Right lobe of liver (tissue), 6 donors: ENCODE results near the gene CRYBA2. TPM values are rescaled to one million over a fixed set of nuclear protein-coding genes. Genes with fewer than 3 reads are reported as not detected.
A peak's percentile ranks its signal among the peaks of the same experiment; 100 is the strongest.

ENCODE experiments used
- ATAC-seq, 4 donors: fragments of 200-7000 bp; cut with Tn5 transposase; one replicate each; pipeline ENCODE4 v1.9.1; 2020; ENCODE audit warnings: mild to moderate bottlenecking in 4 of 4, moderate library complexity in 4 of 4
- DNase-seq, 3 donors: peaks; one replicate each; pipeline ENCODE4 v3.0.0-alpha.2; 2020
- H3K27ac ChIP-seq, 3 donors: fragments of 200-600 bp; one replicate each; pipeline ENCODE4 v1.8.0; 2022
- H3K27me3 ChIP-seq, 2 donors: fragments of 200-600 bp; one replicate each; pipeline ENCODE4 v1.8.0; 2022
- H3K36me3 ChIP-seq, 4 donors: fragments of 200-600 bp; sonication (generic) in 1 of 4; one replicate each; pipeline versions ENCODE4 v1.5.1 to v1.8.0; 2017 to 2022; ENCODE audit warnings: control low read depth in 1 of 4
- H3K4me1 ChIP-seq, 4 donors: fragments of 200-600 bp; sonication (generic) in 1 of 4; one replicate each; pipeline versions ENCODE4 v1.5.1 to v1.8.0; 2017 to 2022; ENCODE audit warnings: control low read depth in 1 of 4
- H3K4me3 ChIP-seq, 3 donors: fragments of 200-600 bp; one replicate each; pipeline ENCODE4 v1.8.0; 2022
- H3K9me3 ChIP-seq, 4 donors: fragments of 200-600 bp; sonication (generic) in 1 of 4; one replicate each; pipeline versions ENCODE4 v1.5.1 to v1.8.0; 2017 to 2022; ENCODE audit warnings: control low read depth in 1 of 4
- CTCF ChIP-seq, 4 donors: fragments of 200-600 bp in 3 of 4; fragments of 450-650 bp in 1 of 4; IDR thresholded peaks; one replicate each; pipeline versions ENCODE4 v1.5.1 to v1.8.0; 2016 to 2022; ENCODE audit warnings: antibody characterized with exemption in 4 of 4, mild to moderate bottlenecking in 2 of 4
- POLR2A ChIP-seq: fragments of 450-650 bp; IDR thresholded peaks from one replicate; pipeline ENCODE4 v1.6.1; 2017; ENCODE audit warnings: antibody characterized with exemption, mild to moderate bottlenecking
- WGBS: methylation state at CpG from one replicate; pipeline ENCODE4 v1.1.6; 2018; ENCODE audit warnings: low coverage, low lambda C conversion rate; ENCODE audit not compliant: insufficient coverage; ENCODE audit errors: missing lambda C conversion rate; 5-methylcytosine and 5-hydroxymethylcytosine counted together
- intact Hi-C, 2 donors: fragments of 100-400 bp; cut with DNase I; formaldehyde crosslinking; loops; one replicate each; pipeline versions ENCODE4 v1.11.2 to v1.14.1; 2022
- microRNA counts: library from miRNA; unstranded; fragments of <30 nt; microRNA quantifications from one replicate; lab custom pipeline; 2016
- microRNA-seq, 2 donors: library from miRNA; unstranded; fragments of <30 nt; microRNA quantifications; one replicate each; pipeline ENCODE4, GENCODE V29; 2019 to 2020
- small RNA-seq, 2 experiments: library from RNA; depleted of rRNA; stranded (forward); fragments of <200 nt; gene quantifications; one replicate each; pipeline ENCODE3, GENCODE V24; 2016
- total RNA-seq, 6 experiments: library from RNA; depleted of rRNA in 2 of 6; stranded (reverse); fragments of >200 nt in 2 of 6; fragmentation: NEBNext Ultra II Directional in 3 of 6; extraction: Animal tissue kit (Norgen Biotek cat#: 25700) in 3 of 6; gene quantifications; one replicate each; pipeline versions ENCODE4 v1.1.0 to v1.2.4, GENCODE V29; 2016 to 2023
- donor health status: DM: no; HTN: yes; CAD: no.
- donor health status: DM: no; HTN: no; CAD: no.
- donor health status: DM: no; HTN: no; CAD: no.
- donor health status: DM: no; HTN: yes; CAD: no.
- donor health status: DM: no; HTN: yes; CAD: no.

The CRYBA2 gene
- total RNA-seq, 6 experiments from 2014 or later, result not detected

GRCh38 chr2:218953366-218953954 lies 39.8 kb downstream of the CRYBA2 start:
- Histone ChIP-seq H3K27ac (no peak overlapping the region), H3K36me3 (no peaks in the 10 kb centered on the region), H3K9me3 (no peaks in the 10 kb centered on the region), H3K27me3 (no peaks in the 10 kb centered on the region), H3K4me3 (no peak overlapping the region), H3K4me1 (no peaks in the 10 kb centered on the region)
- TF ChIP-seq CTCF (IDR thresholded peaks at IDR 0.05), result no peak
- no peak for TF ChIP-seq POLR2A
- peak in 1 of 3 donors; percentile 24 for DNase-seq
- intact Hi-C loops, result no loop called here
- 52% methylated on average over 2 of the region's 18 CpGs for WGBS
- ATAC-seq, result no peak

- no peak for ATAC-seq
- no peak for TF ChIP-seq CTCF (IDR thresholded peaks at IDR 0.05)
- TF ChIP-seq POLR2A, result no peak
- Histone ChIP-seq H3K36me3 (no peaks in the 10 kb centered on the region), H3K9me3 (no peaks in the 10 kb centered on the region), H3K4me1 (no peaks in the 10 kb centered on the region), H3K27me3 (no peaks in the 10 kb centered on the region), H3K27ac (no peak overlapping the region), H3K4me3 (no peak overlapping the region)
- intact Hi-C loops, result no loop called here
- 94% methylated on average over 6 of the region's 7 CpGs for WGBS
- DNase-seq, result peak in 1 of 3 donors; percentile 6
These were observed 41.1 kb downstream of the CRYBA2 start for GRCh38 chr2:218952160-218952559.

- H3K4me3 ChIP-seq, result no peak overlapping the region
- H3K36me3 ChIP-seq, result no peaks in the 10 kb centered on the region
- H3K27me3 ChIP-seq, result no peaks in the 10 kb centered on the region
- no peak overlapping the region for H3K27ac ChIP-seq
- WGBS, result 40% methylated on average over 1 of the region's 1 CpG
- no peak for TF ChIP-seq POLR2A
- TF ChIP-seq CTCF (IDR thresholded peaks at IDR 0.05), result no peak
- DNase-seq (no peak), ATAC-seq (no peak)
- intact Hi-C loops, result no loop called here
- H3K9me3 ChIP-seq, result no peaks in the 10 kb centered on the region
- no peaks in the 10 kb centered on the region for H3K4me1 ChIP-seq
These were observed 46.6 kb downstream of the CRYBA2 start for GRCh38 chr2:218946621-218947020.

GRCh38 chr2:218944759-218945404 lies 48.3 kb downstream of the CRYBA2 start:
- WGBS, result 38% methylated on average over 1 of the region's 1 CpG
- H3K36me3 ChIP-seq, result no peaks in the 10 kb centered on the region
- H3K9me3 ChIP-seq, result no peaks in the 10 kb centered on the region
- ATAC-seq, result no peak
- no peaks in the 10 kb centered on the region for H3K4me1 ChIP-seq
- no peak for TF ChIP-seq CTCF (IDR thresholded peaks at IDR 0.05)
- no peak for TF ChIP-seq POLR2A
- no peak overlapping the region for H3K4me3 ChIP-seq
- H3K27me3 ChIP-seq, result no peaks in the 10 kb centered on the region
- DNase-seq, result no peak
- H3K27ac ChIP-seq, result no peak overlapping the region
- intact Hi-C loops, result no loop called here

MicroRNAs within 50 kb of the gene (microRNA counts, 767-probe panel; counts per million panel counts)
- 237 counts per million for microRNA hsa-miR-375 (lab: Ali Mortazavi, UCI)

Small RNA genes within 50 kb of the gene (microRNA-seq; reads per million reads assigned to microRNA genes)
- 1,741 to 4,392 reads per million in 2 donors for gene MIR375

Small RNA genes within 50 kb of the gene (small RNA-seq; reads per million reads assigned to genes)
- 415 to 560 reads per million in 2 experiments for gene MIR375

Other genes with a start within 250 kb of the CRYBA2 start
- 100 to 1,000 TPM; 209 to 463 (median 238) TPM for gene CYP27A1, start 211.3 kb downstream of the CRYBA2 start, total RNA-seq
- gene PRKAG3, start 161.6 kb downstream of the CRYBA2 start, total RNA-seq, result not detected
- gene WNT6, start 133.6 kb downstream of the CRYBA2 start, total RNA-seq, result under 1 TPM in 1 of 6 experiments, not detected in 5; 0.25 TPM
- under 1 TPM in 1 of 6 experiments, not detected in 5; 0.31 TPM for gene WNT10A, start 112.6 kb downstream of the CRYBA2 start, total RNA-seq
- gene CDK5R2, start 33.8 kb downstream of the CRYBA2 start, total RNA-seq, result not detected
- gene FEV, start 8.2 kb downstream of the CRYBA2 start, total RNA-seq, result not detected
- not detected for gene CFAP65, start 48.1 kb upstream of the CRYBA2 start, total RNA-seq
- 1 to 10 TPM in 3 of 6 experiments, under 1 TPM in 3; 0.42 to 3.9 (median 1.1) TPM for gene IHH, start 67.5 kb upstream of the CRYBA2 start, total RNA-seq
- gene NHEJ1, start 167.4 kb upstream of the CRYBA2 start, total RNA-seq, result 10 to 100 TPM in 3 of 6 experiments, 1 to 10 TPM in 3; 5.8 to 16.7 (median 10.9) TPM
- gene SLC23A3, start 176.6 kb upstream of the CRYBA2 start, total RNA-seq, result 1 to 10 TPM in 5 of 6 experiments, under 1 TPM in 1; 0.62 to 4.9 (median 2.1) TPM
- gene CNPPD1, start 183.5 kb upstream of the CRYBA2 start, total RNA-seq, result 10 to 100 TPM; 22.3 to 37.1 (median 30.2) TPM
- gene RETREG2, start 184.9 kb upstream of the CRYBA2 start, total RNA-seq, result 10 to 100 TPM; 33.6 to 77.9 (median 51.0) TPM
- 10 to 100 TPM; 20.7 to 32.3 (median 28.8) TPM for gene ZFAND2B, start 213.4 kb upstream of the CRYBA2 start, total RNA-seq
- 10 to 100 TPM; 20.3 to 72.5 (median 37.3) TPM for gene ABCB6, start 225.5 kb upstream of the CRYBA2 start, total RNA-seq
- gene ATG9A, start 236.2 kb upstream of the CRYBA2 start, total RNA-seq, result 10 to 100 TPM; 28.3 to 39.6 (median 33.2) TPM
- gene ANKZF1, start 236.4 kb upstream of the CRYBA2 start, total RNA-seq, result 10 to 100 TPM; 19.3 to 27.8 (median 24.5) TPM